Measurements from ENCODE around the gene MRPL23. TPM values are rescaled to one million over a fixed set of nuclear protein-coding genes. Genes with fewer than 3 reads are reported as not detected.

The MRPL23 gene
- total RNA-seq, 1 experiment from 2014 or later: 123 TPM

DNA sequence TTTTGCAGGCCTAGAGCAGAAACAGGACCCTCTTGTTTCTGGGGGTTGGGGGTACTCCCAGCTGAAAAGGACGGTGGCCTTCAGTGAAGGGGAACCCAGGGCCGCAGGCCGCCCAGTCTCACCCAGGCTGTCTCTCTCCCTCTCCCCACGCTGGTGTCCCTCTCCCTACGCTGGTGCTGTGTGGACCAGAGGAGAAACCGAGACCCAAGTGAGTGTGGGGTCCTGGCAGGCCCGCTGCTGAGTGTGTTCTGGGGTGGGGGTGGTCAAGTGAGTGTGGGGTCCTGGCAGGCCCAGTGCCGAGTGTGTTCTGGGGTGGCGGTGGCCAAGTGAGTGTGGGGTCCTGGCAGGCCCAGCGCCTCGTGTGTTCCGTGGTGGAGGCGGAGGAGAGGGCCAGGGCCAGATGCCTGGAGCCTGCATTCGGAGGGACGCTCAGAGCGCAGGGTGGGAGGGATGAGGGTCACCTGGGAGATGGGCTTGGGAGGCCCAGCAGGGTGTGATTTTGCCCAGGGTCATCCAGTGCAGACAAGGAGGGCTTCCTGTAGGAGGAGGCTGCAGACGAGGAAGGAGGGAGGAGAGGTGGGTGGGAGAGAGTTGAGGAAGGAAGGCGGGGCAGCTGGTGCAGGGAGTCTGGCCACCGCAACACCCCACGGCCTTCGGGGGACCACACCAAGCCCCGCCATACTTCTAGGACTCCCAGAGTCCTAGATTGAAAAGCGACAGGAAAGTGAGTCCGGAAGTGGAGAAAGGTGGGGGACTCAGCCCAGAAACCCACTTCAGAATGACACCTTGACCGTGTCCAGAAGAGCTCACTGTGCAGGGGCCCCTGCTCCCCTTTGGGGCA is 17.3 kb upstream of the MRPL23 start:
- Histone ChIP-seq H3K36me3 (ENCODE audit: control insufficient read depth, insufficient read depth, low read length) (no peaks in the 10 kb centered on the region), H3K27me3 (ENCODE audit: control insufficient read depth, insufficient read depth, low read length) (no peaks in the 10 kb centered on the region), H3K27ac (ENCODE audit: low read length) (no peak overlapping the region), H3K4me3 (ENCODE audit: low read depth in 2 of 2, low read length in 2 of 2) (no peak overlapping the region), H3K9me3 (ENCODE audit: control insufficient read depth, insufficient read depth, low read depth, low read length) (no peaks in the 10 kb centered on the region), H3K4me1 (ENCODE audit: control insufficient read depth, insufficient read depth, low read length) (peaks cover 17% of the 10 kb centered on the region)
- BruUV-seq (replicated peaks): no TSS peak
- ChIA-PET CTCF (no interaction called here), POLR2A (no interaction called here)
- in situ Hi-C loops (cut with HindIII; ENCODE audit: low pct_unique_long_range_greater_than_20kb, low sequenced_read_pairs) (no loop called here), intact Hi-C loops (cut with micrococcal nuclease; ENCODE audit: unreplicated experiment) (no loop called here)
- ATAC-seq: no peak
- TF ChIP-seq TCF7L2 (IDR thresholded peaks at IDR 0.05; ENCODE audit: low read depth, low read length) (no peak), SIN3A (IDR thresholded peaks at IDR 0.05; ENCODE audit: borderline replicate concordance, insufficient read depth, low read depth, low read length) (no peak), POLR2AphosphoS5 (IDR thresholded peaks at IDR 0.05; ENCODE audit: low read depth, low read length) (no peak)
- TF ChIP-seq, protein P1, sequence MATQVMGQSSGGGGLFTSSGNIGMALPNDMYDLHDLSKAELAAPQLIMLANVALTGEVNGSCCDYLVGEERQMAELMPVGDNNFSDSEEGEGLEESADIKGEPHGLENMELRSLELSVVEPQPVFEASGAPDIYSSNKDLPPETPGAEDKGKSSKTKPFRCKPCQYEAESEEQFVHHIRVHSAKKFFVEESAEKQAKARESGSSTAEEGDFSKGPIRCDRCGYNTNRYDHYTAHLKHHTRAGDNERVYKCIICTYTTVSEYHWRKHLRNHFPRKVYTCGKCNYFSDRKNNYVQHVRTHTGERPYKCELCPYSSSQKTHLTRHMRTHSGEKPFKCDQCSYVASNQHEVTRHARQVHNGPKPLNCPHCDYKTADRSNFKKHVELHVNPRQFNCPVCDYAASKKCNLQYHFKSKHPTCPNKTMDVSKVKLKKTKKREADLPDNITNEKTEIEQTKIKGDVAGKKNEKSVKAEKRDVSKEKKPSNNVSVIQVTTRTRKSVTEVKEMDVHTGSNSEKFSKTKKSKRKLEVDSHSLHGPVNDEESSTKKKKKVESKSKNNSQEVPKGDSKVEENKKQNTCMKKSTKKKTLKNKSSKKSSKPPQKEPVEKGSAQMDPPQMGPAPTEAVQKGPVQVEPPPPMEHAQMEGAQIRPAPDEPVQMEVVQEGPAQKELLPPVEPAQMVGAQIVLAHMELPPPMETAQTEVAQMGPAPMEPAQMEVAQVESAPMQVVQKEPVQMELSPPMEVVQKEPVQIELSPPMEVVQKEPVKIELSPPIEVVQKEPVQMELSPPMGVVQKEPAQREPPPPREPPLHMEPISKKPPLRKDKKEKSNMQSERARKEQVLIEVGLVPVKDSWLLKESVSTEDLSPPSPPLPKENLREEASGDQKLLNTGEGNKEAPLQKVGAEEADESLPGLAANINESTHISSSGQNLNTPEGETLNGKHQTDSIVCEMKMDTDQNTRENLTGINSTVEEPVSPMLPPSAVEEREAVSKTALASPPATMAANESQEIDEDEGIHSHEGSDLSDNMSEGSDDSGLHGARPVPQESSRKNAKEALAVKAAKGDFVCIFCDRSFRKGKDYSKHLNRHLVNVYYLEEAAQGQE (IDR thresholded peaks at IDR 0.05; ENCODE audit: insufficient read depth in 1 of 2, low read depth in 2 of 2, low read length in 1 of 2): no peak
- TF ChIP-seq, protein P2, sequence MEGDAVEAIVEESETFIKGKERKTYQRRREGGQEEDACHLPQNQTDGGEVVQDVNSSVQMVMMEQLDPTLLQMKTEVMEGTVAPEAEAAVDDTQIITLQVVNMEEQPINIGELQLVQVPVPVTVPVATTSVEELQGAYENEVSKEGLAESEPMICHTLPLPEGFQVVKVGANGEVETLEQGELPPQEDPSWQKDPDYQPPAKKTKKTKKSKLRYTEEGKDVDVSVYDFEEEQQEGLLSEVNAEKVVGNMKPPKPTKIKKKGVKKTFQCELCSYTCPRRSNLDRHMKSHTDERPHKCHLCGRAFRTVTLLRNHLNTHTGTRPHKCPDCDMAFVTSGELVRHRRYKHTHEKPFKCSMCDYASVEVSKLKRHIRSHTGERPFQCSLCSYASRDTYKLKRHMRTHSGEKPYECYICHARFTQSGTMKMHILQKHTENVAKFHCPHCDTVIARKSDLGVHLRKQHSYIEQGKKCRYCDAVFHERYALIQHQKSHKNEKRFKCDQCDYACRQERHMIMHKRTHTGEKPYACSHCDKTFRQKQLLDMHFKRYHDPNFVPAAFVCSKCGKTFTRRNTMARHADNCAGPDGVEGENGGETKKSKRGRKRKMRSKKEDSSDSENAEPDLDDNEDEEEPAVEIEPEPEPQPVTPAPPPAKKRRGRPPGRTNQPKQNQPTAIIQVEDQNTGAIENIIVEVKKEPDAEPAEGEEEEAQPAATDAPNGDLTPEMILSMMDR (IDR thresholded peaks at IDR 0.05): no peak
- no peak for DNase-seq (ENCODE audit: low read depth, low spot score)

DNA sequence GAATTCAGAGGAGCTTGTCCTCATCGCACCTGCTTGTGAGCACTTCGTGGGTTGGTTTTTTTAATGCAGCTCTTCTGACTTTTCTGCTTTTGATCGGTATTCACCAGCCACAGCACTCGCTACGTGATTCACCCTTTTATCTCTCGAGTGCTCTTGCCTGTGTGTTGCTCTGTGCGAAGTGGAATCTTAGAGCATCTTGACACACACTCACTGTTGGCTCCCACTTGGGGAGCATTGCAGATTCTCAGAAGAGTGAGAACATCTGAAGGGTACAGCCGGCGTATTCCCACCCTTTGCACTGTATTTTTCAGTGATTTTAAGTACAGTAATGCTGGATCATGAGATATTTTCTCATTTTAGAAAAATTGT is 16.7 kb upstream of the MRPL23 start:
- Histone ChIP-seq H3K9me3 (ENCODE audit: control insufficient read depth, insufficient read depth, low read depth, low read length) (no peaks in the 10 kb centered on the region), H3K36me3 (ENCODE audit: control insufficient read depth, insufficient read depth, low read length) (no peaks in the 10 kb centered on the region), H3K4me3 (ENCODE audit: low read depth in 2 of 2, low read length in 2 of 2) (no peak overlapping the region), H3K4me1 (ENCODE audit: control insufficient read depth, insufficient read depth, low read length) (peaks cover 17% of the 10 kb centered on the region), H3K27me3 (ENCODE audit: control insufficient read depth, insufficient read depth, low read length) (no peaks in the 10 kb centered on the region), H3K27ac (ENCODE audit: low read length) (no peak overlapping the region)
- CTCF ChIA-PET: no interaction called here
- intact Hi-C loops (cut with micrococcal nuclease; ENCODE audit: unreplicated experiment): no loop called here
- DNase-seq (ENCODE audit: low read depth, low spot score): no peak
- no peak for ATAC-seq
- POLR2A ChIA-PET: no interaction called here
- no TSS peak for BruUV-seq (replicated peaks)
- in situ Hi-C loops (cut with HindIII; ENCODE audit: low pct_unique_long_range_greater_than_20kb, low sequenced_read_pairs): no loop called here
- TF ChIP-seq, protein P2 (IDR thresholded peaks at IDR 0.05): no peak
- TF ChIP-seq TCF7L2 (IDR thresholded peaks at IDR 0.05; ENCODE audit: low read depth, low read length): no peak
- TF ChIP-seq POLR2AphosphoS5 (IDR thresholded peaks at IDR 0.05; ENCODE audit: low read depth, low read length): no peak

Data from Panc1 (cell line).